Measurements from ENCODE around the gene LMCD1. TPM values are rescaled to one million over a fixed set of nuclear protein-coding genes. Genes with fewer than 3 reads are reported as not detected.

LMCD1 gene
- total RNA-seq, 1 donor from 2014 or later: 48.1 TPM

GRCh38 chr3:8549354-8549753 lies 47.7 kb downstream of the LMCD1 start:
- DNase-seq (ENCODE audit: missing footprints) (no peak), ATAC-seq (no peak)
- intact Hi-C loops (cut with DNase I): no loop called here

- intact Hi-C loops (cut with DNase I): loop anchor here (5.0 kb wide), 1 partner anchor 48 kb away; the partner anchor contains the start of gene LMCD1
- ATAC-seq (peak; percentile 68), DNase-seq (ENCODE audit: missing footprints) (no peak)
Observed at GRCh38 chr3:8550611-8551010, 49.0 kb downstream of the LMCD1 start.

- ATAC-seq: no peak
- intact Hi-C loops (cut with DNase I): loop anchor here (5.0 kb wide), 1 partner anchor 50 kb away; the partner anchor contains the start of gene LMCD1
Observed at GRCh38 chr3:8552223-8552762, 50.7 kb downstream of the LMCD1 start.

GRCh38 chr3:8553405-8553804 lies 51.8 kb downstream of the LMCD1 start:
- ATAC-seq (peak; percentile 27), DNase-seq (ENCODE audit: missing footprints) (no peak)
- intact Hi-C loops (cut with DNase I): loop anchor here (5.0 kb wide), 1 partner anchor 51 kb away; the partner anchor contains the start of gene LMCD1

More at GRCh38 chr3:8552223-8552762, 50.7 kb downstream of the LMCD1 start:
- DNase-seq (ENCODE audit: missing footprints): no peak

- DNase-seq (ENCODE audit: missing footprints) (no peak), ATAC-seq (no peak)
- intact Hi-C loops (cut with DNase I): loop anchor here (5.0 kb wide), 1 partner anchor 52 kb away; the partner anchor contains the start of gene LMCD1
Observed at GRCh38 chr3:8554696-8555095, 53.1 kb downstream of the LMCD1 start.

- DNase-seq (ENCODE audit: missing footprints) (no peak), ATAC-seq (peak; percentile 45)
- intact Hi-C loops (cut with DNase I): no loop called here
Observed at GRCh38 chr3:8555113-8555661, 53.6 kb downstream of the LMCD1 start.

GRCh38 chr3:8555725-8556472 lies 54.3 kb downstream of the LMCD1 start:
- no peak for DNase-seq (ENCODE audit: missing footprints)
- intact Hi-C loops (cut with DNase I): no loop called here
- no peak for ATAC-seq

GRCh38 chr3:8556473-8556869 lies 54.8 kb downstream of the LMCD1 start:
- ATAC-seq: no peak
- intact Hi-C loops (cut with DNase I): no loop called here
- DNase-seq (ENCODE audit: missing footprints): no peak

- peak; percentile 74 for ATAC-seq
- intact Hi-C loops (cut with DNase I): no loop called here
- no peak for DNase-seq (ENCODE audit: missing footprints)
Observed at GRCh38 chr3:8557298-8557697, 55.7 kb downstream of the LMCD1 start.

GRCh38 chr3:8558645-8559044 lies 57.0 kb downstream of the LMCD1 start:
- ATAC-seq (no peak), DNase-seq (ENCODE audit: missing footprints) (no peak)
- intact Hi-C loops (cut with DNase I): no loop called here

GRCh38 chr3:8559351-8559750 lies 57.7 kb downstream of the LMCD1 start:
- intact Hi-C loops (cut with DNase I): no loop called here
- DNase-seq (ENCODE audit: missing footprints): no peak
- no peak for ATAC-seq

- intact Hi-C loops (cut with DNase I): loop anchor here (5.0 kb wide), 1 partner anchor 118 kb away; no protein-coding TSS in a partner anchor
- ATAC-seq (peak; percentile 58), DNase-seq (ENCODE audit: missing footprints) (no peak)
Observed at GRCh38 chr3:8560366-8561007, 58.9 kb downstream of the LMCD1 start.

GRCh38 chr3:8561370-8561769 lies 59.7 kb downstream of the LMCD1 start:
- peak; percentile 82 for ATAC-seq
- intact Hi-C loops (cut with DNase I): loop anchor here (5.0 kb wide), 1 partner anchor 119 kb away; no protein-coding TSS in a partner anchor

GRCh38 chr3:8562081-8562595 lies 60.5 kb downstream of the LMCD1 start:
- no peak for ATAC-seq
- intact Hi-C loops (cut with DNase I): loop anchor here (5.0 kb wide), 1 partner anchor 120 kb away; no protein-coding TSS in a partner anchor

More at GRCh38 chr3:8561370-8561769, 59.7 kb downstream of the LMCD1 start:
- DNase-seq (ENCODE audit: missing footprints): peak; percentile 77

GRCh38 chr3:8563146-8563545 lies 61.5 kb downstream of the LMCD1 start:
- intact Hi-C loops (cut with DNase I): loop anchor here (5.0 kb wide), 1 partner anchor 121 kb away; no protein-coding TSS in a partner anchor
- no peak for ATAC-seq
- no peak for DNase-seq (ENCODE audit: missing footprints)

More at GRCh38 chr3:8562081-8562595, 60.5 kb downstream of the LMCD1 start:
- DNase-seq (ENCODE audit: missing footprints): peak; percentile 57

GRCh38 chr3:8563597-8563996 lies 62.0 kb downstream of the LMCD1 start:
- no peak for ATAC-seq
- intact Hi-C loops (cut with DNase I): loop anchor here (5.0 kb wide), 1 partner anchor 121 kb away; no protein-coding TSS in a partner anchor
- no peak for DNase-seq (ENCODE audit: missing footprints)

- intact Hi-C loops (cut with DNase I): no loop called here
- DNase-seq (ENCODE audit: missing footprints) (no peak), ATAC-seq (no peak)
Observed at GRCh38 chr3:8565376-8565775, 63.8 kb downstream of the LMCD1 start.

GRCh38 chr3:8567784-8568575 lies 66.4 kb downstream of the LMCD1 start:
- no peak for ATAC-seq
- intact Hi-C loops (cut with DNase I): no loop called here
- DNase-seq (ENCODE audit: missing footprints): no peak

Measured in Right ventricle myocardium inferior (tissue), 1 donor.